ENCODE measurements around the gene TNFRSF12A.

The TNFRSF12A gene

GRCh38 chr16:3065069-3065741 lies 45.0 kb downstream of the TNFRSF12A start, which contains the start of gene IL32 (continued):
- TF ChIP-seq ZNF610 (tag by site-specific recombination; IDR thresholded peaks at IDR 0.05; ENCODE audit: borderline replicate concordance) (no peak), ZNF843 (tag by site-specific recombination; IDR thresholded peaks at IDR 0.05) (no peak), OVOL3 (tag by site-specific recombination; IDR thresholded peaks at IDR 0.05) (no peak), ZBTB26 (tag by site-specific recombination; optimal IDR thresholded peaks at IDR 0.05) (no peak), KLF16 (tag by site-specific recombination; IDR thresholded peaks at IDR 0.05) (no peak), ZNF280C (tag by site-specific recombination; IDR thresholded peaks at IDR 0.05) (no peak), ZNF114 (tag by site-specific recombination; IDR thresholded peaks at IDR 0.05) (no peak), ZNF133 (tag by site-specific recombination; IDR thresholded peaks at IDR 0.05) (no peak), ZSCAN4 (tag by site-specific recombination; IDR thresholded peaks at IDR 0.05) (no peak), ZNF558 (tag by site-specific recombination; IDR thresholded peaks at IDR 0.05) (no peak), ZNF600 (tag by site-specific recombination; IDR thresholded peaks at IDR 0.05) (peak; percentile 90), TCF7L2 (IDR thresholded peaks at IDR 0.05; ENCODE audit: borderline replicate concordance, low read depth, low read length) (no peak), ZNF776 (tag by site-specific recombination; IDR thresholded peaks at IDR 0.05; ENCODE audit: borderline replicate concordance) (no peak), ZNF18 (tag by site-specific recombination; IDR thresholded peaks at IDR 0.05) (no peak), ZNF311 (tag by site-specific recombination; IDR thresholded peaks at IDR 0.05; ENCODE audit: borderline replicate concordance) (no peak), KLF10 (tag by site-specific recombination; IDR thresholded peaks at IDR 0.05) (no peak), ZBTB6 (tag by site-specific recombination; IDR thresholded peaks at IDR 0.05) (no peak), GFI1B (tag by site-specific recombination; IDR thresholded peaks at IDR 0.05) (no peak), GLIS2 (tag by site-specific recombination; IDR thresholded peaks at IDR 0.05) (peak; percentile 52; the same call in 1 of the 2 replicates), KLF7 (tag by site-specific recombination; IDR thresholded peaks at IDR 0.05; ENCODE audit: borderline replicate concordance) (peak; percentile 51; the same call in 1 of the 2 replicates), ZNF266 (tag by site-specific recombination; IDR thresholded peaks at IDR 0.05; ENCODE audit: low read depth) (no peak), SCRT2 (tag by site-specific recombination; IDR thresholded peaks at IDR 0.05) (no peak), ZNF544 (tag by site-specific recombination; IDR thresholded peaks at IDR 0.05) (no peak), ATF2 (tag by site-specific recombination; IDR thresholded peaks at IDR 0.05; ENCODE audit: low read depth) (peak; percentile 90), KLF8 (tag by site-specific recombination; IDR thresholded peaks at IDR 0.05) (no peak), INSM2 (tag by site-specific recombination; IDR thresholded peaks at IDR 0.05) (0 out of 2 replicates have a peak, but pooled peaks have one; percentile 41), SETDB1 (IDR thresholded peaks at IDR 0.05; ENCODE audit: insufficient read length, low read length) (no peak), ZNF341 (tag by site-specific recombination; IDR thresholded peaks at IDR 0.05; ENCODE audit: low read depth) (peak; percentile 65; the same call in 1 of the 2 replicates)
